Neural progenitor cell (in vitro differentiated cells): ENCODE measurements around the gene HES6.

Source experiments
- CTCF ChIP-seq: fragments of 200-600 bp; sonication (generic); IDR thresholded peaks from 2 replicates; pipeline ENCODE4 v1.5.1; 2017; ENCODE audit warnings: antibody characterized with exemption, mild to moderate bottlenecking
- EZH2 ChIP-seq: fragments of 200-600 bp; sonication (generic); IDR thresholded peaks from 2 replicates; pipeline ENCODE4 v1.6.1; 2017; ENCODE audit warnings: antibody characterized with exemption, mild to moderate bottlenecking, moderate library complexity
- EZH2phosphoT487 ChIP-seq: fragments of 200-600 bp; sonication (generic); IDR thresholded peaks from 2 replicates; pipeline ENCODE4 v1.6.1; 2017; ENCODE audit warnings: antibody characterized with exemption

GRCh38 chr2:238269741-238270140 lies 29.9 kb upstream of the HES6 start:
- TF ChIP-seq EZH2 = no peak
- TF ChIP-seq EZH2phosphoT487 = no peak
- no peak for TF ChIP-seq CTCF
